ENCODE measurements around the gene SCGB1A1.

- TF ChIP-seq GATA2 (IDR thresholded peaks at IDR 0.05; ENCODE audit: low read depth, low read length), result no peak
- TF ChIP-seq GATA3 (IDR thresholded peaks at IDR 0.05; ENCODE audit: low read depth, low read length), result no peak
Observed at GRCh38 chr11:62438641-62439040, 19.8 kb downstream of the SCGB1A1 start.
